K562 (cell line): ENCODE results near the gene UVRAG. TPM values are rescaled to one million over a fixed set of nuclear protein-coding genes. Genes with fewer than 3 reads are reported as not detected.

Experiments used
- ATAC-seq: fragments of 200-7000 bp; cut with Tn5 transposase; 3 replicates; pipeline ENCODE4 v1.9.1; 2020; ENCODE audit warnings: moderate library complexity
- BruUV-seq: library from RNA; stranded (reverse); fragments of 400-500 nt; replicated peaks from 2 replicates; lab custom pipeline; 2021; lab: Mats Ljungman, UMichigan
- CTCF ChIA-PET: fragments of 300-600 bp; formaldehyde crosslinking; extraction: SDS; loops from one replicate; lab custom pipeline; 2021; ENCODE audit warnings: low intra/inter-chr PET ratio; lab: Yijun Ruan, JAX
- POLR2A ChIA-PET: fragments of 300-600, 350-650 bp; sonication (Branson Sonifier 250); formaldehyde crosslinking; extraction: SDS; loops from one replicate; lab custom pipeline; 2021; ENCODE audit warnings: antibody characterized with exemption, inconsistent platforms; lab: Yijun Ruan, JAX
- DNase-seq, 4 experiments: peaks; one replicate each; pipeline versions ENCODE4 v3.0.0 to v3.0.0-alpha.2; 2011 to 2018; ENCODE audit warnings: low spot score in 3 of 4, mixed read lengths in 3 of 4; ENCODE audit errors: extremely low read depth in 1 of 4
- FAIRE-seq: peaks from 2 replicates; lab custom pipeline; 2011; peaks lifted over from hg19 to GRCh38; lab: Jason Lieb, UNC
- H2AFZ ChIP-seq: 2 replicates; pipeline ENCODE4 v1.6.0; 2011; ENCODE audit warnings: low read depth, low read length, control low read depth, inconsistent platforms
- H3K27ac ChIP-seq: fragments of 200-600 bp; 3 replicates; pipeline ENCODE4 v1.8.0; 2011; ENCODE audit warnings: low read depth, mild to moderate bottlenecking, control low read depth, inconsistent platforms, low read length, moderate library complexity, mixed read lengths; ENCODE audit errors: extremely low read depth
- H3K27me3 ChIP-seq, 2 experiments: fragments of 300-600 bp in 1 of 2; 2 replicates in 1 of 2; 3 replicates in 1 of 2; pipeline versions ENCODE4 v1.6.0 to v1.8.0; 2011; ENCODE audit warnings: inconsistent platforms in 2 of 2, low read length in 2 of 2, mild to moderate bottlenecking in 1 of 2, mixed read lengths in 1 of 2, moderate library complexity in 1 of 2; ENCODE audit not compliant: control insufficient read depth in 2 of 2, insufficient read depth in 2 of 2
- H3K36me3 ChIP-seq: fragments of 300-600 bp; 3 replicates; pipeline ENCODE4 v1.8.0; 2011; ENCODE audit warnings: mild to moderate bottlenecking, low read length, inconsistent platforms; ENCODE audit not compliant: control insufficient read depth, insufficient read depth
- H3K4me1 ChIP-seq, 2 experiments: fragments of 200-600 bp in 1 of 2; replicated peaks in 1 of 2; 2 replicates in 1 of 2; 3 replicates in 1 of 2; pipeline versions ENCODE4 v1.5.1 to v1.8.0; 2011; ENCODE audit warnings: inconsistent platforms in 2 of 2, low read length in 2 of 2, mild to moderate bottlenecking in 1 of 2, mixed read lengths in 1 of 2, moderate library complexity in 1 of 2; ENCODE audit not compliant: control insufficient read depth in 2 of 2, insufficient read depth in 2 of 2
- H3K4me2 ChIP-seq: 2 replicates; pipeline ENCODE4 v1.6.1; 2011; ENCODE audit warnings: low read length, control low read depth, inconsistent platforms, mixed read lengths; ENCODE audit not compliant: insufficient read depth
- H3K4me3 ChIP-seq: fragments of 200-600 bp; sonication (generic), shearing (Covaris generic); 2 replicates; pipeline ENCODE4 v1.5.1; 2016; ENCODE audit warnings: control low read depth, inconsistent platforms
- H3K79me2 ChIP-seq: fragments of 200-600 bp; 3 replicates; pipeline ENCODE4 v1.8.0; 2011; ENCODE audit warnings: low read length, inconsistent platforms; ENCODE audit not compliant: control insufficient read depth, insufficient read depth
- H3K9ac ChIP-seq, 2 experiments: 2 replicates each; pipeline versions ENCODE4 v1.6.0 to v1.6.1; 2011; ENCODE audit warnings: low read depth in 2 of 2, low read length in 2 of 2, control low read depth in 1 of 2, inconsistent platforms in 1 of 2, mild to moderate bottlenecking in 1 of 2, mixed read lengths in 1 of 2; ENCODE audit not compliant: insufficient read depth in 1 of 2
- H3K9me1 ChIP-seq: one replicate; pipeline ENCODE4 v1.6.0; 2011; ENCODE audit warnings: inconsistent platforms, mild to moderate bottlenecking, low read length, moderate library complexity; ENCODE audit not compliant: control insufficient read depth, insufficient read depth
- H3K9me3 ChIP-seq: replicated peaks from 2 replicates; pipeline ENCODE4 v1.5.1; 2011; ENCODE audit warnings: low read depth, low read length, inconsistent platforms; ENCODE audit not compliant: control insufficient read depth, insufficient read depth
- H4K20me1 ChIP-seq: replicated peaks from 2 replicates; pipeline ENCODE4 v1.6.1; 2011; ENCODE audit warnings: low read length, inconsistent platforms, mixed read lengths; ENCODE audit not compliant: control insufficient read depth, insufficient read depth
- MTA2 ChIP-seq: fragments of 450-650 bp; IDR thresholded peaks from 2 replicates; pipeline ENCODE4 v1.6.1; 2016; ENCODE audit warnings: low read depth
- MTA3 ChIP-seq: fragments of 450-650 bp; formaldehyde crosslinking; IDR thresholded peaks from 2 replicates; pipeline ENCODE4 v1.6.1; 2017; ENCODE audit warnings: mild to moderate bottlenecking, borderline replicate concordance
- NCOR1 ChIP-seq: fragments of 450-650 bp; IDR thresholded peaks from 2 replicates; pipeline ENCODE4 v1.6.1; 2016; ENCODE audit warnings: mild to moderate bottlenecking, moderate library complexity
- OTX1 ChIP-seq: fragments of 450-650 bp; formaldehyde crosslinking; IDR thresholded peaks from 2 replicates; pipeline ENCODE4 v1.4.0; 2022; ENCODE audit warnings: mild to moderate bottlenecking
- POU5F1 ChIP-seq: fragments of 150-350 bp; IDR thresholded peaks from 2 replicates; pipeline ENCODE4 v1.6.1; 2014; ENCODE audit warnings: borderline replicate concordance, low read length, low read depth, mild to moderate bottlenecking; ENCODE audit not compliant: partially characterized antibody
- XRCC3 ChIP-seq: fragments of 450-650 bp; IDR thresholded peaks from 2 replicates; pipeline ENCODE4 v1.6.1; 2017; ENCODE audit warnings: mild to moderate bottlenecking, moderate library complexity
- ZNF282 ChIP-seq: sonication (generic); formaldehyde crosslinking; IDR thresholded peaks from 2 replicates; pipeline ENCODE4 v1.8.1; 2023; ENCODE audit warnings: missing genetic modification reagents
- ZNF316 ChIP-seq: fragments of 450-650 bp; IDR thresholded peaks from 2 replicates; pipeline ENCODE4 v1.6.1; 2016
- ZNF699 ChIP-seq: fragments of 250-450 bp; sonication (Bioruptor Pico); IDR thresholded peaks from 2 replicates; pipeline ENCODE4 v1.8.0; 2021; ENCODE audit warnings: mild to moderate bottlenecking, moderate library complexity; ENCODE audit not compliant: insufficient replicate concordance
- WGBS: fragments of 100-300 bp; shearing (Covaris generic); methylation state at CpG from one replicate; pipeline ENCODE4 v1.1.6; 2016; ENCODE audit warnings: low coverage, mixed read lengths; ENCODE audit not compliant: insufficient coverage; ENCODE audit errors: missing lambda C conversion rate; 5-methylcytosine and 5-hydroxymethylcytosine counted together
- in situ Hi-C: fragments of 300-500 bp; cut with MboI; formaldehyde crosslinking; loops from 4 replicates; pipeline ENCODE4 v1.15.0; 2018; ENCODE audit warnings: inconsistent platforms, mixed read lengths
- intact Hi-C: fragments of 100-400 bp; cut with micrococcal nuclease; formaldehyde crosslinking; loops from 2 replicates; pipeline ENCODE4 v1.14.2; 2022
- polyA plus RNA-seq, 8 experiments: library from polyadenylated mRNA; depleted of rRNA in 4 of 8; stranded (reverse) in 5 of 8; unstranded in 3 of 8; fragments of >200 nt; fragmentation: Nextera tagmentation in 2 of 8; fragmentation: Illumina TruSeq in 1 of 8; extraction: Ambion mirVana in 2 of 8; extraction: Trizol in 1 of 8; gene quantifications; 2 replicates each; pipeline versions ENCODE4 v1.2.1 to v1.2.3, GENCODE V29; 2011 to 2014; ENCODE audit warnings: inconsistent platforms in 1 of 8, missing spikeins in 1 of 8
- total RNA-seq, 7 experiments: library from RNA; depleted of rRNA in 6 of 7; stranded (reverse); fragments of >200 nt in 6 of 7; fragmentation: Illumina TruSeq in 2 of 7; extraction: Trizol in 2 of 7; gene quantifications; 2 replicates each; pipeline versions ENCODE4 v1.2.1 to v1.2.3, GENCODE V29; 2011 to 2021; ENCODE audit warnings: low replicate concordance in 1 of 7
- TF ChIP-seq, protein P1 (sequence below): fragments of 450-650 bp; formaldehyde crosslinking; conservative IDR thresholded peaks from 2 replicates; pipeline ENCODE4 v1.4.0; 2022; ENCODE audit warnings: mild to moderate bottlenecking, missing genetic modification characterization

The UVRAG gene
- total and polyA plus RNA-seq, 9 of the 15 experiments (the other 6 are each of a cell fraction or from before 2014, with no cell fraction given): 3.1 to 17.8 (median 12.4) TPM

- in situ Hi-C loops: no loop called here
- Histone ChIP-seq H3K9me1 (no peaks in the 10 kb centered on the region), H3K27ac (no peak overlapping the region), H3K27me3 (no peaks in the 10 kb centered on the region), H3K4me1 (no peaks in the 10 kb centered on the region), H3K79me2 (no peaks in the 10 kb centered on the region), H3K4me2 (no peak overlapping the region), H3K4me3 (no peak overlapping the region), H3K36me3 (peaks cover 23% of the 10 kb centered on the region), H2AFZ (no peak overlapping the region), H3K9me3 (no peaks in the 10 kb centered on the region), H4K20me1 (no peaks in the 10 kb centered on the region), H3K9ac (no peak overlapping the region)
- no peak for TF ChIP-seq ZNF699 (CRISPR knock-in tag)
- DNase-seq (no peak), FAIRE-seq (no peak), ATAC-seq (no peak)
- CTCF ChIA-PET: no interaction called here
- BruUV-seq: no TSS peak
- 82% methylated on average over 3 of the region's 3 CpGs for WGBS
- POLR2A ChIA-PET: no interaction called here
- intact Hi-C loops: no loop called here
These were observed 190.7 kb downstream of the UVRAG start for GRCh38 chr11:76005756-76006155.

- no peak for TF ChIP-seq ZNF316
- no peak for TF ChIP-seq XRCC3
- no peak for TF ChIP-seq MTA2
- no peak for TF ChIP-seq MTA3
- no peak for TF ChIP-seq OTX1
- TF ChIP-seq, protein P1, sequence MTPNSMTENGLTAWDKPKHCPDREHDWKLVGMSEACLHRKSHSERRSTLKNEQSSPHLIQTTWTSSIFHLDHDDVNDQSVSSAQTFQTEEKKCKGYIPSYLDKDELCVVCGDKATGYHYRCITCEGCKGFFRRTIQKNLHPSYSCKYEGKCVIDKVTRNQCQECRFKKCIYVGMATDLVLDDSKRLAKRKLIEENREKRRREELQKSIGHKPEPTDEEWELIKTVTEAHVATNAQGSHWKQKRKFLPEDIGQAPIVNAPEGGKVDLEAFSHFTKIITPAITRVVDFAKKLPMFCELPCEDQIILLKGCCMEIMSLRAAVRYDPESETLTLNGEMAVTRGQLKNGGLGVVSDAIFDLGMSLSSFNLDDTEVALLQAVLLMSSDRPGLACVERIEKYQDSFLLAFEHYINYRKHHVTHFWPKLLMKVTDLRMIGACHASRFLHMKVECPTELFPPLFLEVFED (CRISPR knock-in tag): no peak
- no peak for TF ChIP-seq POU5F1
- no peak for TF ChIP-seq ZNF282
- no peak for TF ChIP-seq NCOR1
- no peaks in the 10 kb centered on the region for H4K20me1 ChIP-seq
- no peaks in the 10 kb centered on the region for H3K9me1 ChIP-seq
- POLR2A ChIA-PET: no interaction called here
- CTCF ChIA-PET: no interaction called here
- intact Hi-C loops: no loop called here
- no peak overlapping the region for H3K4me3 ChIP-seq
- H3K36me3 ChIP-seq: peaks cover 25% of the 10 kb centered on the region
- no peaks in the 10 kb centered on the region for H3K79me2 ChIP-seq
- BruUV-seq: no TSS peak
- in situ Hi-C loops: no loop called here
- 96% methylated on average over 2 of the region's 2 CpGs for WGBS
- no peak overlapping the region for H3K27ac ChIP-seq
- no peaks in the 10 kb centered on the region for H3K27me3 ChIP-seq
- no peak overlapping the region for H2AFZ ChIP-seq
- no peak overlapping the region for H3K9ac ChIP-seq
- DNase-seq (no peak), ATAC-seq (no peak), FAIRE-seq (no peak)
- H3K4me1 ChIP-seq: no peaks in the 10 kb centered on the region
- no peaks in the 10 kb centered on the region for H3K9me3 ChIP-seq
- no peak overlapping the region for H3K4me2 ChIP-seq
These were observed 192.2 kb downstream of the UVRAG start for GRCh38 chr11:76007166-76007565.
